GM12878 (cell line): ENCODE results near the gene OPA1. TPM values are rescaled to one million over a fixed set of nuclear protein-coding genes. Genes with fewer than 3 reads are reported as not detected.

Source experiments
- ATAC-seq: fragments of 200-7000 bp; cut with Tn5 transposase; 3 replicates; pipeline ENCODE4 v1.9.1; 2020; ENCODE audit warnings: mild to moderate bottlenecking, moderate library complexity
- BruUV-seq: library from RNA; stranded (reverse); fragments of 400-500 nt; replicated peaks from 2 replicates; lab custom pipeline; 2021; lab: Mats Ljungman, UMichigan
- CTCF ChIA-PET: fragments of 300-600 bp; sonication (Branson Sonifier 250); formaldehyde crosslinking; extraction: SDS; loops from one replicate; lab custom pipeline; 2021; ENCODE audit warnings: inconsistent platforms; lab: Yijun Ruan, JAX
- POLR2A ChIA-PET: fragments of 350-600 bp; formaldehyde crosslinking; extraction: SDS; loops from one replicate; lab custom pipeline; 2021; ENCODE audit warnings: inconsistent platforms; lab: Charles Lee
- RAD21 ChIA-PET: fragments of 300-600 bp; sonication (Branson Sonifier 250); formaldehyde crosslinking; loops from one replicate; lab custom pipeline; 2023; ENCODE audit warnings: antibody characterized with exemption; ENCODE audit not compliant: unreplicated experiment; lab: Charles Lee
- SMC1A ChIA-PET: fragments of 300-600 bp; sonication (Branson Sonifier 250); formaldehyde crosslinking; loops from one replicate; lab custom pipeline; 2023; ENCODE audit not compliant: unreplicated experiment, uncharacterized antibody; lab: Charles Lee
- DNase-seq: peaks from one replicate; pipeline ENCODE4 v3.0.0-alpha.2; 2011; ENCODE audit warnings: low read depth, low spot score
- FAIRE-seq: peaks from 3 replicates; lab custom pipeline; 2011; peaks lifted over from hg19 to GRCh38; lab: Jason Lieb, UNC
- H2AFZ ChIP-seq: 2 replicates; pipeline ENCODE4 v1.6.0; 2011; ENCODE audit warnings: low read depth, low read length, control low read depth; ENCODE audit not compliant: control insufficient read depth
- H3K27ac ChIP-seq: 2 replicates; pipeline ENCODE4 v1.5.1; 2011; ENCODE audit warnings: control low read depth; ENCODE audit not compliant: control insufficient read depth, insufficient read depth
- H3K27me3 ChIP-seq, 2 experiments: replicated peaks in 1 of 2; 2 replicates each; pipeline versions ENCODE4 v1.6.0 to v1.6.1; 2011; ENCODE audit warnings: low read length in 1 of 2; ENCODE audit not compliant: control insufficient read depth in 2 of 2, insufficient read depth in 2 of 2
- H3K36me3 ChIP-seq, 2 experiments: 2 replicates each; pipeline ENCODE4 v1.5.1; 2011; ENCODE audit warnings: low read length in 1 of 2; ENCODE audit not compliant: control insufficient read depth in 2 of 2, insufficient read depth in 2 of 2
- H3K4me1 ChIP-seq: 2 replicates; pipeline ENCODE4 v1.6.1; 2011; ENCODE audit warnings: mild to moderate bottlenecking, low read length, moderate library complexity, mixed read lengths; ENCODE audit not compliant: control insufficient read depth, insufficient read depth
- H3K4me2 ChIP-seq: 2 replicates; pipeline ENCODE4 v1.6.0; 2011; ENCODE audit warnings: control low read depth; ENCODE audit not compliant: control insufficient read depth, insufficient read depth
- H3K4me3 ChIP-seq: fragments of 200-600 bp; sonication (generic); 2 replicates; pipeline ENCODE4 v1.5.1; 2016
- H3K79me2 ChIP-seq: 2 replicates; pipeline ENCODE4 v1.6.0; 2011; ENCODE audit warnings: low read length; ENCODE audit not compliant: control insufficient read depth, insufficient read depth
- H3K9ac ChIP-seq: 2 replicates; pipeline ENCODE4 v1.8.0; 2011; ENCODE audit warnings: low read length, control low read depth, mixed read lengths; ENCODE audit not compliant: control insufficient read depth, insufficient read depth
- H3K9me3 ChIP-seq: replicated peaks from 3 replicates; pipeline ENCODE4 v1.5.1; 2011; ENCODE audit warnings: mild to moderate bottlenecking, low read length; ENCODE audit not compliant: control insufficient read depth, insufficient read depth
- H4K20me1 ChIP-seq: 2 replicates; pipeline ENCODE4 v1.6.0; 2011; ENCODE audit not compliant: control insufficient read depth, insufficient read depth
- ZBTB11 ChIP-seq: fragments of 450-650 bp; formaldehyde crosslinking; IDR thresholded peaks from 2 replicates; pipeline ENCODE4 v1.5.0; 2022; ENCODE audit warnings: mild to moderate bottlenecking, missing genetic modification characterization
- WGBS: methylation state at CpG from one replicate; pipeline ENCODE4 v1.1.6; 2016; ENCODE audit warnings: low lambda C conversion rate; ENCODE audit not compliant: insufficient replicate concordance, insufficient coverage; ENCODE audit errors: missing lambda C conversion rate; 5-methylcytosine and 5-hydroxymethylcytosine counted together
- in situ Hi-C: fragments of 300-500 bp; cut with MboI; formaldehyde crosslinking; loops from 9 replicates; pipeline ENCODE4 v1.14.3; 2018; ENCODE audit warnings: mixed read lengths
- intact Hi-C: fragments of 100-400 bp; cut with micrococcal nuclease; formaldehyde crosslinking; loops from one replicate; pipeline ENCODE4 v1.14.2; 2022; ENCODE audit not compliant: unreplicated experiment
- polyA plus RNA-seq, 11 experiments: library from polyadenylated mRNA; depleted of rRNA in 4 of 11; unstranded in 6 of 11; stranded (reverse) in 5 of 11; fragments of >200 nt; fragmentation: Nextera tagmentation in 4 of 11; fragmentation: Illumina TruSeq in 1 of 11; extraction: Ambion mirVana in 4 of 11; extraction: Trizol in 1 of 11; gene quantifications; 1 replicate in 1 of 11; 2 replicates in 10 of 11; pipeline versions ENCODE4 v1.2.1 to v1.2.3, GENCODE V29; 2011 to 2016; ENCODE audit warnings: inconsistent platforms in 2 of 11, missing spikeins in 2 of 11, low read depth in 1 of 11
- total RNA-seq, 4 experiments: library from RNA; depleted of rRNA in 3 of 4; stranded (reverse); fragments of >200 nt in 3 of 4; fragmentation: Illumina TruSeq in 1 of 4; extraction: Trizol in 1 of 4; gene quantifications; 2 replicates each; pipeline versions ENCODE4 v1.2.1 to v1.2.3, GENCODE V29; 2013 to 2021
- TF ChIP-seq, protein P1 (sequence below), 3 experiments: IDR thresholded peaks in 2 of 3; conservative IDR thresholded peaks in 1 of 3; 2 replicates each; pipeline ENCODE4 v1.5.1; 2011; ENCODE audit warnings: low read depth in 3 of 3, low read length in 3 of 3, mild to moderate bottlenecking in 3 of 3, control low read depth in 2 of 3, moderate library complexity in 2 of 3, inconsistent platforms in 1 of 3, mixed read lengths in 1 of 3; ENCODE audit not compliant: control insufficient read depth in 2 of 3, insufficient read depth in 1 of 3; ENCODE audit errors: extremely low read depth in 1 of 3

OPA1 gene
- total and polyA plus RNA-seq, 10 of the 15 experiments (the other 5 are each of a cell fraction or from before 2014, with no cell fraction given): 14.7 to 108 (median 59.3) TPM

DNA sequence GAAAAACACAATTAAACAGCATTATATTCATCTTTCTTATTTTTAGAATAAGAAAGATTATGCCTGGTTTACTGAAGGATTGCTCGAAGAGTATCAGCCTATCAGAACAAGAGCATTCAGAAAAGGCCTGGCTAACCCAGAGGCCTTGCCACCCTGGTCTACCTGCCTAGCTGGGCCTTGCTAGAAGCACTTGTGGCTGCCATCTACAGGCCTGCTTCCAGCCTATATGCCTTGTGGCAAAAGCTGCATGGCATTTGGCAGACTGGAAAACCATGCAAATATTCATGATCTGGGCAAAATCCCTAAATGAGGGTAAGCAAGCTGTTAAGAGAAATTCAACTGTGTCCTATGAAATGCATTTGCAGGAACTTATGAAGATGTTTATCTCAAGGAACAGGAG, 29.0 kb upstream of the OPA1 start:
- in situ Hi-C loops: no loop called here
- RAD21 ChIA-PET: no interaction called here
- H3K9me3 ChIP-seq: no peaks in the 10 kb centered on the region
- SMC1A ChIA-PET: no interaction called here
- no peaks in the 10 kb centered on the region for H3K36me3 ChIP-seq
- TF ChIP-seq, protein P1, sequence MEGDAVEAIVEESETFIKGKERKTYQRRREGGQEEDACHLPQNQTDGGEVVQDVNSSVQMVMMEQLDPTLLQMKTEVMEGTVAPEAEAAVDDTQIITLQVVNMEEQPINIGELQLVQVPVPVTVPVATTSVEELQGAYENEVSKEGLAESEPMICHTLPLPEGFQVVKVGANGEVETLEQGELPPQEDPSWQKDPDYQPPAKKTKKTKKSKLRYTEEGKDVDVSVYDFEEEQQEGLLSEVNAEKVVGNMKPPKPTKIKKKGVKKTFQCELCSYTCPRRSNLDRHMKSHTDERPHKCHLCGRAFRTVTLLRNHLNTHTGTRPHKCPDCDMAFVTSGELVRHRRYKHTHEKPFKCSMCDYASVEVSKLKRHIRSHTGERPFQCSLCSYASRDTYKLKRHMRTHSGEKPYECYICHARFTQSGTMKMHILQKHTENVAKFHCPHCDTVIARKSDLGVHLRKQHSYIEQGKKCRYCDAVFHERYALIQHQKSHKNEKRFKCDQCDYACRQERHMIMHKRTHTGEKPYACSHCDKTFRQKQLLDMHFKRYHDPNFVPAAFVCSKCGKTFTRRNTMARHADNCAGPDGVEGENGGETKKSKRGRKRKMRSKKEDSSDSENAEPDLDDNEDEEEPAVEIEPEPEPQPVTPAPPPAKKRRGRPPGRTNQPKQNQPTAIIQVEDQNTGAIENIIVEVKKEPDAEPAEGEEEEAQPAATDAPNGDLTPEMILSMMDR (IDR thresholded peaks at IDR 0.05 in 2 of 3, conservative IDR thresholded peaks at IDR 0.05 in 1 of 3; ENCODE audit: control insufficient read depth in 2 of 3, extremely low read depth in 1 of 3, insufficient read depth in 1 of 3, low read depth in 3 of 3, low read length in 3 of 3): 0 out of 6 replicates have a peak, but pooled peaks of 1 of the 3 experiments have one; percentile 1
- TF ChIP-seq ZBTB11: no peak
- no peaks in the 10 kb centered on the region for H4K20me1 ChIP-seq
- H3K4me3 ChIP-seq: no peak overlapping the region
- H3K9ac ChIP-seq: no peak overlapping the region
- CTCF ChIA-PET: interaction anchor here (1.5 kb wide), 1 partner anchor 103 kb away, joined by 3 read pairs; no protein-coding TSS in a partner anchor
- FAIRE-seq (no peak), DNase-seq (no peak), ATAC-seq (peak; percentile 50; the same call in 1 of the 3 replicates)
- WGBS: 0% methylated on average over 1 of the region's 1 CpG
- intact Hi-C loops: no loop called here
- no TSS peak for BruUV-seq
- POLR2A ChIA-PET: no interaction called here
- H3K4me2 ChIP-seq: no peak overlapping the region
- H2AFZ ChIP-seq: no peak overlapping the region
- H3K27ac ChIP-seq: no peak overlapping the region
- no peaks in the 10 kb centered on the region for H3K4me1 ChIP-seq
- H3K27me3 ChIP-seq: no peaks in the 10 kb centered on the region
- no peaks in the 10 kb centered on the region for H3K79me2 ChIP-seq
